GM18511 (cell line): ENCODE measurements around the gene XPR1.

Experiments used
- ATAC-seq: cut with Tn5 transposase; IDR thresholded peaks from one replicate; pipeline ENCODE4 v1.9.1; 2021; ENCODE audit warnings: mild to moderate bottlenecking, moderate library complexity; ENCODE audit not compliant: unreplicated experiment

Gene XPR1

DNA sequence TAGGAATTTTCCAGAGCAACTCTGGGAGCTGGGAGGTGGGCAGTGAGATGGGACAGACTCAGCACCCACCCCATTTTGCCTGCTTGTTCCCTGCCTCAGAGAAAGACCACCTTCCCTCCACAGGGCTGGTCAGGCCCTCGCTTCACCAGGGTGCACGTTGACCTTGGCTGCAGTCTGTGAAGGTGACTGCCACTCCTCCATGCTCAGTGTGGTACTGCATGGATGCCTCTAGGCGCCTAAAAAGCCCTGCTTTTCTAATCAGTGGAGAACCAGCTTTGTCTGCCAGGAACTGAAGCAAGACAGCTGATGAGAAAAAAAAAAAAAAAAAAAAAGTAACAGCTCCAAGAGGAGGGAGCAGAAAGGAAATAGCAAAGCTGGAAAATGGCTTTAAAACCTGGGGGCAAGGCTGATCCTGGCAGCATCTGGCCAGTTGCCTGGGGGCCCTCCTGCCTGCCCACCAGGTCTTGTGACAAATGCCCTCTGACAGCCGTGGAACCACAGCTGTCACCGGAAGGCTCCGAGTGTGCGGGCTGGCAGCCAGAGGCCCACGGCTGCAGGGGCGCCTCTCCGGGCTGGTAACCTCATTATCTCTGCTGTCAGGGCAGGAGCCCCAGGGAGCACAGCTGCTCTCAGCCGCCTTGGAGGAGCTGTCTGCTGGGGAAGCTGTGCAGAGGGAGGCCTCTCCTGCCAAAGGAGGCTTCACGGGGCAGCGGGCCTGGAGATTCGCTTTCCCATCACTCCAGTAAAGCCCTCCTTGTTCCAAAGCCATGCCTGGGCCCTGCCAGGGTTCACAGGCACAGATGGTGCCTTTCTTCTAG lies 294.6 kb downstream of the XPR1 start:
- peak; percentile 69 for ATAC-seq

DNA sequence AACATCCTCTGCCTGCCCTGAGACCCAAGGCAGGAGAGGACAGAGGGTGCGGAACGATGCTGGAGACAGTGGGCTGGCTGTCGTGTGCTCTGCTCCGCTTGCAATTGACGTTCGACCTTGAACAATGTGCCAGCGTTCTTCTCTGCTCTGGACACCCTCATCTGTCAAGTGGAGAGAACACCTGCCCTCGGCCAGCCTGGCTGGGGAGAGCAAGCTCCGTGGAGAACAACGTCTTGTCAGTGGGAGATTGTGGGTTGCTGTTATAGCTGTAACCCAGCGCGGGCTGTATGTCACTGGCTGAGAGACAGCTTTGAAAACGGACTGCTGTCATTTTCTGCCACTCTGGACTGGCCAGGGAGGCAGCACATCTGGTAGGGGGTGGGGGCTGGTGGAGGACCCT lies 295.5 kb downstream of the XPR1 start:
- no peak for ATAC-seq

DNA sequence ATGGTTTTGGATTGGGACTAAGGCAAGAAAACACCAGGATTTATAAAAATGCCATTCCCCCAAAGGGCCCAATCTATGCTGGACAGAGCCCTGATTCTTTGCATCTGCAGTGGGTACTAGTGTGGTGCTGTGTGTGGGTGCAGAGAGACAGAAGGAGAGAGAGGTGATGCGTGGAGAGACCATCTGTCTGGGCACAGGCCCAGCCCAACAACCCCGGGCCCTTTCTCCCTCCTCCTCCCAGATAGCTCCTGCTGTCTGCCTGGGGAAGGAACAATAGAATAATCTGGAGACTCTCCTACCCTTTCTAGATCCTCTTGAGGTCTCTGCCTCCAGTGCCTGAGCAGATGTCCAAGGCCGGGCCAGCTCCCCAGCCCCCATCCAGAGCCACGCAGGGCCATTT lies 296.0 kb downstream of the XPR1 start:
- ATAC-seq: no peak

DNA sequence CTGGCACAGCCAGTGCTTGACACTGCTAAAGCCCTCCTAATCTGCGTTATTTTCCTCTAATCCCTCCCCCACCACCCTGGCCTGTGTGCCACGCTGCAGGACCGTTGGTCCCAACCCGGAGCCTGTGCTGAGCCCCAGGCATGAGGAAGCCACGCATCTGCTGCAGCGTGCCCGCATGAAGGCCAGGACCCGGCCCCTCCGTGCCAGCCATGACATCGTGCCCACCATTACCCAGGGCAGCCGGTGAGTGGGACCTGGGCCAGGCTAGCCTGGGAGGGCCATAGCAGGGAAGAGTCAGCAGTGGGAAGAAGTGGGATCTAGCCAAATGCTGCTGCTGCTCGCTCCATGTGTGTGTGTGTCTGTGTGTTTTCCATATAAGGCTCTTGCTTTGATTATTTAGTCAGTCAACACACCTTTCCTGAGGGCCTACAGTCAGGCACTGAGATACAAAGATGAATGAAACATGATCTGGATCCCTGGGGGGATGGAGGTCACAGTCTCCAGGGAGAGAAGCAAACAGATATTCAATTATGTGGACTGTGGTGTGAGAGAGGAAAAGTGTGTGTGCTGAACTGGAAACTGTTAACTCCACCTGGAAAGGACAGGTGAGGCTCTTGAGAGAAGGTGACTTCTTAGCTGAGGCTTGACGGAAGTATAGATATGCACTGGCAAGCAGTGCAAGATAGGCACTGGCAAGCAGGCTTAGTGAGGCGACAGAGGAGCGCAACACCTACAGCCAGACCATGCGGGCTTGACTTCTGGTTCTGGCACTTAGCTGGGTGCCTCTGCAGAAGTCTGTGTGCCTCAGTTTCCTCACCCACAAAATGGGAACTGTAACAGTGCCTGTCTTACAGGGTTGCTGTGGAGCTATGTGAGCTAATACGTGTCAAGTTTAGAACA lies 296.8 kb downstream of the XPR1 start:
- ATAC-seq: no peak

DNA sequence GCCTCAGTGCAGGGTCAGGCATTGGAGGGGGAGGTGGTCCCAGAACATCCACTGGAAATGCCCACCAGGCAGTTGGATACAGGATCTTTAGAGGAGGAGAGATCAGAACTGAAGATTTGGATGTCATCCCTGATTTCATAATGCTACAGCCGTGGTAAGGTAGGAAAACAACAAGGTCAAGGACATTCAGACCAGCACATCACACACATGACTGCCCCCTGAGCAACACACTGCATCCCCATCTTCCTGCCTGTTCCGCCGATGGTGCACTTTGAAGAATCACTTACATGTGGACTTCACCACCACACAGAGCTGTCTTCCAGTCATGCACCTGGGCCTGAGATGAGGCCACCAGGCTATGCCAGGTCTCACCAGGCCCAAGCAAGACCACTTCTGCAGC lies 297.6 kb downstream of the XPR1 start:
- ATAC-seq: no peak

DNA sequence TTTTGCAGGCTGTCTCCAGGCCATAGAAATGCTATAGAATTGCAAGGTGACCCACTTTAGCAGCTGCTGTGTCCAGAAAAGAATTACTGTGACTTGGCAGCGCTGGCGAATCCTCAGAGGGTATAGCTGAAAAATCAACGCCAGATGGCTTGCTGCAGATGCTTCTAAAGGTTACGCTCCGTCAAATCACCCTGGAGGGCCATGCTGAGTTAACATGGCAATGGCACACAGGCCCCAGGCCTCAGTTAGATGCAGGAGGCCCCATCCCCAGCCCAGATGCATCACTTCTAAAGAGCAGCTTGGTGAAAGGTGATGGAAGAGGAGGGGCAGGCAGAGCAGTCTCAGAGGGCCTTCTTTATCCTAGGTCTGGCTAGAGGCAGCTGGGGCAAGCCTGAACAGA lies 298.9 kb downstream of the XPR1 start:
- no peak for ATAC-seq

DNA sequence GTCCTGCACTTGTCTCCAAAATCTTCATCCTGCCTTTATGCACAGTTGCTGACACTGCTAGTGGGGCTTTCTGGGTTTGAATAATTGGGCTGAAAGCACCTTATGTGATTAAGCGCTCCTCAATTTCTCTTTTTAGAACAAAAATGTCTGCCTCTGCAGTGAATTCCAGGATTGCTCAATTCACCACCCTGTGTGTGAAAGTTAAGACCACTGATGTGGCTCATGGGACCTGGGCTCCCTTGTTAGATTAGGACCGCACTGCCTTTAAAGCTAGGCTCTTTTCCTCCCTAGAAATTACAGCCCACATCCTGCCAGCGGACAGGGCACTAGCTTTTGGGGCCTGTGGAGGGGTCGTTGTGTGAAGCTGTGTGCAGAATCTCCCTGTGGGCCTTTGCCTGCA lies 299.7 kb downstream of the XPR1 start:
- no peak for ATAC-seq

DNA sequence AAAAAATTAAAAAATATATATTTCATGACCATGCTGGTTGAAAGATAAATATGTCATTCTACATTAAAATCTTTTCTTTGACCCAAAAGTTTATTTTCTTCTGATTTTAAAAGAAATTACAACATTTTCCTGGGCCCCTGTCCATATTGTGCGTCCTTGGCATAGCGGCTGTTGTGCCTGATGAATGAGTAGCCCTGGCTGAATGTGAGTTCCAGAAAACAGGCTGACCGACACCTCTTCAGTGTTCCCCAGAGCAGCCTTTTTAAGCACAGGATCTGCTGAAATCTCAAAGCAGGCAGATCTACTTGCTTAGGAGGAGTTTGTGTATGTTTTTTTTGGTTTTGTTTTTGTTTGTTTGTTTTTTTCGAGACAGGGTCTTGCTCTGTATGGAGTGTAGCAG lies 300.6 kb downstream of the XPR1 start:
- no peak for ATAC-seq

DNA sequence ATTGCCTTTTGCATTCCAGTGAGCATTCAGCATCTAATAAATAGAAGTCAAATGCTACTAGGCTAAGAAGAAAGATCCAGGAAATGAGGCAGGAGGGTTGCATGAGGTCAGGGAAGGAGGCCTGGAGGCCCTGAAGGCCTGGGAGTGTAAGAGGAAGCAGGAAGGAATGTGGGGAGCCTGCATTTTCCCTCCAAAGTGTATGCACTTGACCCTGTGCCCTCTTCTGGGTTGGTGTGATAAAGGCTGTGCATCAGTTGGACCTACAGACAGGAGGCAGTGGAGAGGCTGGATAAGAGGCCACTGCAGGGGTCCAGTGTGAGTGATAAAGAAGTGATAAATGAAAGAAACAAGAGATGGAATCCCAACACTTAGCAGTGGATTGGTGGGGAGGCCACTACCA lies 301.3 kb downstream of the XPR1 start:
- no peak for ATAC-seq

DNA sequence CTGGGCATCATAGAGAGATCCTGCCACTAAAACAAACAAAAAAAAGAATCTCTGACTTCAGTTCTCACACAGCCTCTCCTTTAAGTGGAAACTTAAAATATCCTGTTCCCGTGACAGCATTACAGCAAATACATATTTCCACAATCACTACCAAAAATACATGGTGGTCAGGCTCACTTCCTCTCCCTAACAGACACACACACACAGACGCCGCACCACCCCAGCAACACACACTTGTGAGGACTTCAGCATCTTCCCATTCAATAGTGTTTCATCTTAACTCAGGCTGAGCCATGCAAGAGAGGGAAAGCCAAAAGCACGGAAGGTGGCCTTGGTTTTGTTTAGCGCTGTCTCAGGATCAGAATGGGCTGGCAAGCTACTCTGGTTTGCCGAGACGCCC lies 302.7 kb downstream of the XPR1 start:
- ATAC-seq: peak; percentile 56

DNA sequence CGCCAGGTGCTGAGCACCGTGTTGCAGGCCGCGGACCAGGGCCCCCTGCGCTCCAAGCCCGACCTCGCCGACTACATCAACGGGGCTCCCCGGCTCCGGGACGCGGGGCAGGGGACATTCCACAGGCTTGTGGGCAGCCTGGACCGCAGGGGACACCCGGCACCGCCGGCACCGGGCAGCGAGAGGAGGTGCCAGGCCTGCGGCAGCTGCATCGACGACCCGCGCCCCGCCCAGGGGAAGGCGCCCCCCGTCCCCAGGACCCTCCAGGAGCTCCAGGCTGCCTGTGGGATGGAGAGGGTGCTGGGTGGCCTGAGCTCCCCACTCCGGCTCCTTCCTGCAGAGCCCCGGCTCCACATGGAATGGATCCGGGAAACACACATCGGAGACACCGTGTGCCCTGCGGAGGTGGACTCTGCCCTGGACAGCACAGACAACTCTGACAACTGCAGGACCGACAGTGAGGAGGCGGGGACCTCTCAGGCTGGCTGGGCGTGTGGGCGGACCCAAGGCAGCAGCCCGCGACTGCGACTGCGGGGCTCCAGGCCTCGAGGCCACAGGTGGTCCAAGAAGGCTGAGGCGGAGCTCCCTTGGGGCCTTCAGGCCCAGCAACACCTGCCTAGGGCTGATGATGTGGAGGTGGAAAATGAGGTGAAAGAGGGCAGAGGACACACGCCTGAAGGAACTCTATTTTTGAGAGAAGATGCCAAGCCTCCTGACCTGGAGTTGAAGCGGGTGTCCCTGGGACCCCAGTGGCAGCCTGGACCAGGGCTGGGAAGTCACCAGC lies 303.7 kb downstream of the XPR1 start:
- peak; percentile 69 for ATAC-seq

DNA sequence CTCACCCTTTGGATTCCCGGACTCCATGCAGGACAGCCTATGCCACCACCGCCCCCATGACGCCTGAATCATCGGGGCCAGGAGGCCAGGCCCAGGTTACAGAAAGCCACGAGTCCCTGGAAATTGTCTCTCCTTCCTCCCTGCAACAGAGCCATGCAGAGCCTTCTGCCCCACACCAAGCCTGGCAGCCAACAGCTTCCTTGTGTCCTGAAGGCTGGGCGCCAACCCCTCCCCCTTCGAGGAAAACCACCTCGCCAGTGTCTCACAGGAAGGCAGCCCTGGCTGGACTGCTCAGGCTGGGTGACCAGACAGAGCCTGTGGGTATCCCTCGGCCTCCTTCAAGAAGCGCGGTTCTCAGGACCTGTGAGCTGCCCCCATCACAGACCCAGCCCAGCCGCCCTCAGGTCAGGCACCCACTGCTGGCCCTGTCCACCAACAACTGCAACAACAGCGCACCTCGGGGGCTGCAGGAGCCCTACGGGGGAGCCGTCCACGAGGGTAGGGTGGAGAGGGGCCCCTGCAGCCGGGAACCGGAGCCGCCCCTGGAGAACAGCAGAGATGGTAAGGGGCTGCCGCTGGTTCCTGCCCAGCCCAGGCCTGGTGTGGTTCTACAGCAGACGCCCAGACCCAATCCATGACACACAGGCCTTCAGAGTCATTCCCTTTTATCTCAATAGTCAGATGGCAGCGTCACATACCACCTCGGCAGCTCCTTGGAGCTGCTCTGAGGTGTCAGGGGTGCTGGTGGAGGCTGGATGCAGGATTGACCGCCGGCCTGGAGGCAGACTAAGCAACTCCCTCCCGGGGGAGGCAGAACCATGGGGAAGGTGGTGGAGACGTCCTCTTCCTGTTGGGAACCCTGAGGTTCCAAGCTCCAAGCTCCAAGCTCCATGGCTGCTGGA lies 304.5 kb downstream of the XPR1 start:
- no peak for ATAC-seq

DNA sequence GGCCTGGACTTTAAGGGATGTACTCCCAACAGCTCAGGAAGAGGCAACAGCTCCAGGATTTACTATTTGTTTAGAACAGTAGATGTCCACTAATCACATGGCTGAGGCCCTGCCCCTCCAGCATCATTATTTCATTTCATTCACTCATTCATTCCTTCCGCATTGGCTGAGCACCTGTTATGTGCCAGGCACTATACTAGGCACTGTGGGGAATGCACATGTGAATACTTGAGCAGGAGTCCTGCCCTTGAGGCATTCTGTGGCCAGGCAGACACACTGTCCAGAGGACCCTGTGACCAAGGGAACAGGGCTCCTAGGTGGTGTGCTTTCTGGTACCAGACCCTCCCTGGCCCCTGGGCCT lies 305.2 kb downstream of the XPR1 start:
- ATAC-seq: no peak

DNA sequence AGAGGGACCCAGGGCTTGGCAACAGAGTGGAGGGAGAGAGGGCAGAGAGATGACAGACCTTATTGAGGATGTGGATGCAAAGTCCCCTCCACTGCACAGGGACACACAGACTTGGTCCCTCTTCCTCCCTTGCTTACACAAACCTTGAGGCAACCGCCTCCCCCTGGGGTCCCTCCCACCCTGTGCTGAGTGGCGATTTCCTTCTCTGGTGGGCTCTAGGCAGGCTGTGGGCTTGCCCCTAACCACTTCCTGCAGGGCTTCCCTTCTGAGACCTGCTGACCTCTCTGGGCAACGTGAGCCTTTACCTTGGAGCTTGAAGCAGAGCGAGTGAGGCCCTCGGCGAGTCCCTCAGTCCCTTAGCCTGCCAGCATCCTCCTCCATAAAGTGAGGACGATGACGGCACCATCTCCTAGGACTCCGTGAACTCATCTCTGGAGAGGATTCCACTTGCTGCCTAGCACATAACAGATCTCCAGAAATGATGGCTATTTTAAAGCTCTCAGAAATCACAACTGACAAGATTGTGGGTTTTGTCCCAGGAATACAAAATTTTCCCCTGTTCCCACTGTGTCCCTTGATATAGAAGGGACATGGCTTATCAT lies 305.9 kb downstream of the XPR1 start:
- no peak for ATAC-seq

DNA sequence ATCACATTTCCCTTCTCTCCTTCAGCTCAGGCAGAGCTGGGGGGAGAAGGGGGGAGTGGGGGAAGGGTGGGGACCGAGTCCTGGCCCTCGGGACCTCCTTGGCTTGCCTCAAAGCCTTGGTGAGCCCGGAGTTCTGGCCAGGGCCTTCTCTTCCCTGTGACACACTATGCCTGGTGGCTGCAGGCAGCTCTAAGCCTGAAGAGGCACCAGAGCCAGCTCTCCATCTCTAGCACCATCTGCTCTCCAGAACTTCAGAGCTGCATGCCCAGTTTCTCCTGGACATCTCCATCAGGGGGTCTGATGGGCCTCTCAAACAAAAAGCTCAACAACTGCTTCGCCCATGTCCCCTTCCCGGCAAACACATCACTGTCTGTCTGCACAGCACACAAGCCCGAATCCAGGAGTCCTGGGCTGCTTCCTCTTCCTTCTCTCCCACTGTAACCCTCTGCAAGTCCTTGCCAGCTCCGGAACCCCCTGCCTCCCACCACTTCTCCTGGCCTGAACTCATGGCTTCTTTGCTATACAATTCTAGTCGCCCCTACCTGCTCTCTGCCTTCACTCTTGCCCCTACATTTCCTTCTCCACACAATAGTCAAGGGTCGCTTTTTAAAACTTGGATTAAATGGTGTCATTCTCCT lies 307.4 kb downstream of the XPR1 start:
- no peak for ATAC-seq

DNA sequence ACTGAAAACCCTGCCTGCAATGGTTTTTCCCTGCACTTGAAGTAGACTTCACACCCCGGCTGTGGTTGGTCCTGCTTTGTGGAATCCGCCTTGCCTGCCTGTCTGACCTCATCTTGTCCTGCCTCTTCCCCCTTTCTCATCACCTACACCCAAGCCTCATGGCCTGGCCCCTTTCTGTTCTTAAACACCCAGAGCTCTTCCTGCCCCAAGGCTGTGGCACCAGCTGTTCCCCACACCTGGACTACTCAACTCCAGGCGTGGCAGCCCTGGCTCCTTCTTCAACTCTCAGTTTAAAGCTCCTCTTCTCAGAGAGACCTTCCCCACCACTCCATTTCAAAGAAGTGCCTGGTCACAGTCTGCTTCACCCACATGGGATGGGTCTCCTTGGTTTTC lies 307.9 kb downstream of the XPR1 start:
- ATAC-seq: no peak
